DMS153 treated with DMSO at 0.1 percent for 48 hours (cell line): ENCODE results near the gene CSPG4.
A peak's percentile ranks its signal among the peaks of the same experiment; 100 is the strongest.
"Not testable (repeated sequence)": the region's sequence is repeated elsewhere in the genome, so short reads cannot be mapped to it uniquely, and the experiment has no call there.

Experiments used
- DNase-seq: peaks from one replicate; lab custom pipeline; 2025; ENCODE audit not compliant: unreplicated experiment; lab: John Stamatoyannopoulos, UW

Gene CSPG4

DNA sequence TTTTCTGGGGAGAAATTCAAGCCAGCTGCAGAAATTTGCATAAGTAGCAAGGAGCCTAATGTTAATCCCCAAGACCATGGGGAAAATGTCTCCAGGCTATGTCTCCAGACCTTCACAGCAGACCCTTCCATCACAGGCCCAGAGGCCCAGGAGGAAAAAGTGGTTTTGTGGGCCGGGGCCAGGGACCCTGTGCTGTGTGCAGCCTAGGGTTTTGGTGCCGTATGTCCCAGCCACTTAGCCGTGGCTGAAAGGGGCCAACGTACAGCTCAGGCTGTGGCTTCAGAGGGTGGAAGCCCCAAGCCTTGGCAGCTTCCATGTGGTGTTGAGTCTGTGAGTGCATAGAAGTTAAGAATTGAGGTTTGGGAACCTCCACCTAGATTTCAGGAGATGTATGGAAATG is 29.7 kb upstream of the CSPG4 start:
- not testable (repeated sequence) for DNase-seq

- DNase-seq = no peak
These were observed 27.1 kb upstream of the CSPG4 start for GRCh38 chr15:75739791-75740190.

DNA sequence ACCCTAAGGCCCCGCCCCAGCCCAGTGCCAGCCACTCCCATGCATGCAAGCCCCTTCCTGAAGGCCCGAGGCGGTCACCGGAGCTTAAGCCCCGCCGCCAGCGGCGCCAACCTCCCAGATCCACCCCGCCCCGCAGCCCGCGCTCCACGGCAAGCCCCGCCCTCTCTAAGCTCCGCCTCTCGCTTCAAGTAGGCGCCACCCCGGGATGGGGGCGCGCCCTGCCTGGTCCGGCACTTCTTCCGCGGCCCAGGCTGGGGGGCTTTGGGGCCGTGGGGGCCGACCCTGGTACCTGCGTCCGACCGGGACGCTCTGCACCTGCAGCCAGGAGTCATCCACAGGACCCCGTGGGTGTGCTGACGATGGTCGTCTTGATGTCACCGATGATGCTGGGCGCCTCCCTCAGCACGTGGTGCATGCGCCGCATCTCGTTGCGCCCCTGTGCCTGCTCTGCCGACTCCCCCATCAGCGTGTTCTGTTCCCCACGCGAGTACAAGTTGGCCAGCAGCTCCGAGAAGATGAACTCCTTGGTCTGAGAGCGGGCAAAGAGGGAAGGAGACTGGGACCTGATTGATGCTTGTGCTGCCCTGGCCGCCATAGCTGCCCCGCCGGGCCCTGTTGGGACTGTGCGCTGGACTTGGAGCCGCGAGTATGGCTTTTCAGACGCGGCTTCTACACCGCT is 26.1 kb upstream of the CSPG4 start:
- DNase-seq = peak; percentile 38

GRCh38 chr15:75738014-75738646 is 25.5 kb upstream of the CSPG4 start:
- DNase-seq = no peak

- DNase-seq = not testable (repeated sequence)
These were observed 24.7 kb upstream of the CSPG4 start for GRCh38 chr15:75737116-75738013.

- DNase-seq = no peak
These were observed 23.6 kb upstream of the CSPG4 start for GRCh38 chr15:75736256-75736655.

- not testable (repeated sequence) for DNase-seq
These were observed 22.5 kb upstream of the CSPG4 start for GRCh38 chr15:75734861-75735760.

GRCh38 chr15:75733761-75734651 is 21.4 kb upstream of the CSPG4 start:
- no peak for DNase-seq

- no peak for DNase-seq
These were observed 20.3 kb upstream of the CSPG4 start for GRCh38 chr15:75732809-75733451.

DNA sequence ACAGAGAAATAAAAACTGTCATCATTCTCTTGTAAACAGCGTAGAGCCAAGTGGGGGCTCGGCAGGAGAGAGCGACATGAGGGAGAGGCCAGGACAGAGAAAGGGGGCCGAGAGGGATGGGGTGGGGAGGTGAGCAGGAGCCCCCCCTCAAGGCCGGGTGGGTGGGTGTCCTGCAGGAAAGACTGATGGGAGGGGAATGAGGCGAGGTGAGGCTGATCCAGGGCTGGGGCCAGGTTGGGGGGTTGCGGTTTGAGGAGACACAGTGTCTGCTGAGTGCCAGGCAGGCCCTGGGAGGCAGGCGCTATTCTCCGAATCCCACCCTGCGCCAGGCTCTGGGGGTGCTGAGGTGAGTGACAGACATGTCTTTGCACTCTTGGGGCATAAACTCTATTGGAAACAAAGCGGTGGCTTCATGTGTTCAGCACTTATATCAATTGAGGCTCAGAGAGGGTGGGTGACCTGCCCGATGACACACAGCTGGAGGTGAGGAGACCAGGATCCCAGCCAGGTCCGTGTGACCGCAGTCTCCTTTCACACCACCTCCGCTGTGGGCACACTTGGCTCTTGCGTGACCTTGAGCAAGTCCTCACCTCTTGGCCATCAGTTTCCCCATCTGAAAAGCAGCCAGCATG is 19.6 kb upstream of the CSPG4 start:
- no peak for DNase-seq

DNA sequence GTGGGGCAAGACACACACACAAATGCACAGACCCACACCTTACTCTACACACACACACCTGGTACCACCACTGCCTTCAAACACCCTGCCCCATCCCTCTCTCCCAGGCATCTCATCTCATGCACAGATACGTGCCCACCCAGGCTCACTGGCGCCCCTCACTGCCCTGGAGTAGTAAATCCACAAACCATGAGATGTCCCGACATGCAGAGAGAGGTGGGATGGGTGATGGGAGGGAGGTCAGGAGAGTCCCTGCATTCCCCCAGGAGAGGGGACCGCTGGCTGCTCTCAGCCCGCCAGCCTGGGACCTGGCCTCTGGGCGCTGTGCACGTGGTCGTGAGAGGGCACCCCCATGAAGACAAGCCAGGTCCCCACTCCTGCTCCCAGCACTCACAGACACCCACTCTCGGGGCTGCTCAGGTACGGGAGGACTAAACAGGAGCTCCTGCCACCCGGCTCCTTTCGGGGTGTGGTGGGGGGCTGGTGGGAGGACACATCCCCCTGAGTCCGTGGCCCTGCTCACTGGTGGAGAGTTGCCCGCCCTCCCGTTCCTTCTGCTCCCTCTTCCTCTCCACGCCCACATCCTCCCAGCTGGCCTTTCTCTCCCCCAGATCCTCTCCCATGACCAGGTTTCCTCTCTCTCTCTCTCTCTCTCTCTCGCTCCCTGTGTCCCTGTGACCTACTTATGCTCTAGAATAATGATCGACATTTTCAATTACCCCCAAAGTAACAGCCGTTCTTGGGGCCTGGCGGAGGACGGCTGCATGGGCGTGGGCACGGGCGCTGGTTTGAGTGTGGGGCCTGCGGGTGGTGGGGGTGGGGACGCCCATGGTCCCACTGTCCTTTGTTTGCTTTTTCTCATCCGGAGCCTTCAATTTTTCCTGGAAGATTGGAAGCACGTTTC is 18.9 kb upstream of the CSPG4 start:
- DNase-seq = no peak

- DNase-seq = not testable (repeated sequence)
These were observed 18.0 kb upstream of the CSPG4 start for GRCh38 chr15:75730376-75731247.

DNA sequence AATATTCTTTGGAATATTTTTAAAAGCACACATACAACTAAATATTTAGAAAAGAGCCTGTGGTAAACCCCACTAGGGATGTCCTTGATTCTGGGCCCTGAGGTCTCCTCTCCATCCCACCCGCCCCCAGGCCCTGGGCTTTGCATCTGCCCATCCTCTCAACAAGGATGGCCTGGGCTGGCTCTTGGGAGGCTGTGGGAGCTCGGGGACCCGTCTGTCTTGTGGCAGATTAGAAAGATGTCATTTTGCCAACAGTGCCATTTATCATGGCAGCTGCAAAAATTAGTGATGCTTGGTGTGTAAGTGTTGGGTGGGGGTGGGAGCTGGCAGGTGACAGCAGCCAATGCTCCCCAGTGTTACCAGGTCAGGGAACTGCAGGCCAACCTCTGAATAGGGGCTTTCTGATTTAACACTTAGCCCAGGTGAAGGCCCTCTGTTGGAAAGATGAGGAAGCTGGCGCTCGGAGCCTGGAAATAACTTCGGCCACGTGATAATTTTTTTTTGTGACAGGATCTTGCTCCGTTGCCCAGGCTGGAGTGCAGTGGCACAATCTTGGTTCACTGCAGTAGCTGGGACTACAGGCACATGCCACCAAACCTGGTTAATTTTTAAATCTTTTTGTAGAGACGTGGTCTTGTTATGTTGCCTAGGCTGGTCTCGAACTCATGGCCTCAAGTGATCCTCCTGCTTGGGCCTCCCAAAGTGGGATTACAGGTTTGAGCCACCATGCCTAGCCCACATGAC is 16.9 kb upstream of the CSPG4 start:
- DNase-seq = no peak

DNA sequence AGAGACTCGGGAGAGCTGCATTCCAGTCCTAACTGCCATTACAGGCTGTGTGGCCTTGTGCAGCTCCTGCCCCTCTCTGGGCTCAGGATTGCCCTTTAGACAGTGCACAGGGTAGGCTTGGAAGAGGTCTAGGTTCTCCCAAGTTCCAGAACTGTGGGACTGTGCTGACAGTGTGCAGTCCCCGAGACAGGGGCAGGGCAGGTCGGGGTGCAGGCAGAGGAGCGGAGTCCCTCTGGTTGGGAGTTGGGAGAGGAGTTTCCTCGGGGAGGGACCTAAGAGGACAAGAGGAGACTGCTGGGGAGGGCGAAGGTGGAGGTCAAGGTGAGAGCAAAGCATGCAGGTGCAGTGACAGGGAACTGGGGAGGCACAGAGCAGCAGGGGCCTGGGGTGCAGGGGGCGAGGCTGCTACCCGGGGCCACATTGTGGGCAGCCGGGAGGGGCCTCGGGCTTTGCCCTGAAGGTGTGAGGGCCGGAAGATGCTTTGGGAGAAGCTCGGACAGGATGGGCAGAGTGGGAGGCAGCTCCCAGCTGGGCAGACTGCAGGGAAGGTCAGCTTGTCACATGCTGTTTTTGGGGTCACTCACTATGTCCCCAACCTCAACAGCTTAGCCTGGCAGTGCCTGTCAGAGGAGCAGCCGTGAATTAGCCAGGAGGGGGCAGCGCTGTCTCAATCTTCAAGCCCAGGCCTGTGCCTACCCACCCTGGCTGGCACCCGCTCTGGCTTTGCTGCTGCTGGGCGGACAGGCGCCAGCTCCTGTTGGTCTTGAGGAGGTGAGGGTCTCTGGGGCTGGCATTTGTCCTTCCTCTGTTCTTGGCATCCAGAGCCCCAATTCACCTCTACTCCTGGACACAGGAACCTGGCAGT is 15.4 kb upstream of the CSPG4 start:
- DNase-seq = no peak

- no peak for DNase-seq
These were observed 14.4 kb upstream of the CSPG4 start for GRCh38 chr15:75727031-75727531.
